Ovary (tissue), 3 donors: ENCODE data around the gene RNF114.

Experiments used
- EP300 ChIP-seq: sonication (generic); formaldehyde crosslinking; IDR thresholded peaks from one replicate; pipeline ENCODE4 v1.6.1; 2017; ENCODE audit warnings: antibody characterized with exemption
- POLR2A ChIP-seq: fragments of 450-650 bp; IDR thresholded peaks from one replicate; pipeline ENCODE4 v1.6.1; 2017; ENCODE audit warnings: antibody characterized with exemption, mild to moderate bottlenecking, moderate library complexity
- TF ChIP-seq, protein P1 (sequence below), 3 donors: fragments of 450-650 bp in 2 of 3; fragments of 200-600 bp in 1 of 3; IDR thresholded peaks; one replicate each; pipeline versions ENCODE4 v1.5.1 to v1.8.0; 2016 to 2022; ENCODE audit warnings: antibody characterized with exemption in 3 of 3, mild to moderate bottlenecking in 1 of 3
- donor health status: DM: no; HTN: no; CAD: no.

DNA sequence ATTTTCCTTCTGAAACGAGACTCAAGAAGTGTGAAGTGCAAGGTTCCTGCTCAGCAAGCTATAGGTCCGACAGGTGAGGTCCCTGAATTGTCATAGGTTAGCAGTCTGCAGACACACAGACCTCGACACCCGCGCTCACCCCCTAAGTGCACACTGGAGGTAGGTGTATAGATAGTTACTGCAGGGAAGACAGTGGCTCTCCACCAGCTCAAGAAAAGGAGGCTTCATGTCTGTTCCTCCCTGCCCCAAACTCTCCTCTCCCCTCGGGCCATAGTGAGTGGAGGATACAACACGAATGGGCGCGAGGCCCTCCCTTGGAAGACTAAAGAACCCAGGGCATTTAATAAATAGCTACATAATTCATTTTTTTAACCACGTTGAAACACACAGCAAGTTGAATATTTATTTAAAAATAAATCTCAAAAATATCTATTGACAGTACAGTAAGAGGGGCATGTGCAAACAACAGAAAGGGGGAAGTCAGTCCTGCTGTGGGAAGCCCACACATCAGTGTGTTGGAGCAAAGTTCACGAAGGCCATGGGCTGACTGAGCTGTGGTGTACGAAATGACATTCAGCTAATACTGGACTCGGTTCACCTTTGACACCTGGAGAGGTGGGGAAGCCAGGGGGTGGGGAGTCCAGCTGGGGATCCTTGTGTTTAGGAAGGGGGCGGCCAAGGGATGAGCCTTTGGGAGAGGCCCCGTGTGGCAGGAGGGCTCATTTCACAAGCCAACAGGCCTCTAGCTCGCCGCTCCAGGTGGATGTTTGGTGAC, 31.6 kb upstream of the RNF114 start:
- TF ChIP-seq, protein P1, sequence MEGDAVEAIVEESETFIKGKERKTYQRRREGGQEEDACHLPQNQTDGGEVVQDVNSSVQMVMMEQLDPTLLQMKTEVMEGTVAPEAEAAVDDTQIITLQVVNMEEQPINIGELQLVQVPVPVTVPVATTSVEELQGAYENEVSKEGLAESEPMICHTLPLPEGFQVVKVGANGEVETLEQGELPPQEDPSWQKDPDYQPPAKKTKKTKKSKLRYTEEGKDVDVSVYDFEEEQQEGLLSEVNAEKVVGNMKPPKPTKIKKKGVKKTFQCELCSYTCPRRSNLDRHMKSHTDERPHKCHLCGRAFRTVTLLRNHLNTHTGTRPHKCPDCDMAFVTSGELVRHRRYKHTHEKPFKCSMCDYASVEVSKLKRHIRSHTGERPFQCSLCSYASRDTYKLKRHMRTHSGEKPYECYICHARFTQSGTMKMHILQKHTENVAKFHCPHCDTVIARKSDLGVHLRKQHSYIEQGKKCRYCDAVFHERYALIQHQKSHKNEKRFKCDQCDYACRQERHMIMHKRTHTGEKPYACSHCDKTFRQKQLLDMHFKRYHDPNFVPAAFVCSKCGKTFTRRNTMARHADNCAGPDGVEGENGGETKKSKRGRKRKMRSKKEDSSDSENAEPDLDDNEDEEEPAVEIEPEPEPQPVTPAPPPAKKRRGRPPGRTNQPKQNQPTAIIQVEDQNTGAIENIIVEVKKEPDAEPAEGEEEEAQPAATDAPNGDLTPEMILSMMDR (IDR thresholded peaks at IDR 0.05), result no peak
- TF ChIP-seq POLR2A (no peak), EP300 (no peak)
